VCaP (cell line): Measurements from ENCODE around the gene ZFYVE26.
"Not testable (repeated sequence)": the region's sequence is repeated elsewhere in the genome, so short reads cannot be mapped to it uniquely, and the experiment has no call there.

Source experiments
- H3K27ac ChIP-seq: fragments of 450-650 bp; 2 replicates; pipeline ENCODE4 v1.5.1; 2017
- TF ChIP-seq, protein P1 (sequence below): fragments of 450-650 bp; conservative IDR thresholded peaks from 2 replicates; pipeline ENCODE4 v1.5.1; 2017; ENCODE audit warnings: mild to moderate bottlenecking, moderate library complexity

ZFYVE26 gene

DNA sequence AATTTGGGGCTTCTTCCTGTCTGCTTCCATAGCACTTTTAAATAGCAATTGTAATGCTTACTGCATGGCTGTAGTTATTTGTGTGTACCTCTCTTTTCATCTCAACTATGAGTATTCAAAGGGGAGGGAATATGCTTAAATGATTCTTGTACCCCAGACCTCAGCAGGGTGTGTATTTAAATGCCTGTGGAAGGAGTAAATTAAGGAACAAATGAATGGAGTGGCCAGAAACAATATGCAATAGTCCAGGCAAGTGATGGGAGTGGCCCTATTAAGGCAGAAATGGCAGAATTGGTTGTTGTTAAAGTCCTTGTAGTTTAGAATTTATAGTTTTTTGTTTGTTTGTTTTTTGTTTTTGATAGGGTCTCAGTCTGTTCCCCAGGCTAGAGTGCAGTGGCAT lies 4.7 kb upstream of the ZFYVE26 start:
- TF ChIP-seq, protein P1, sequence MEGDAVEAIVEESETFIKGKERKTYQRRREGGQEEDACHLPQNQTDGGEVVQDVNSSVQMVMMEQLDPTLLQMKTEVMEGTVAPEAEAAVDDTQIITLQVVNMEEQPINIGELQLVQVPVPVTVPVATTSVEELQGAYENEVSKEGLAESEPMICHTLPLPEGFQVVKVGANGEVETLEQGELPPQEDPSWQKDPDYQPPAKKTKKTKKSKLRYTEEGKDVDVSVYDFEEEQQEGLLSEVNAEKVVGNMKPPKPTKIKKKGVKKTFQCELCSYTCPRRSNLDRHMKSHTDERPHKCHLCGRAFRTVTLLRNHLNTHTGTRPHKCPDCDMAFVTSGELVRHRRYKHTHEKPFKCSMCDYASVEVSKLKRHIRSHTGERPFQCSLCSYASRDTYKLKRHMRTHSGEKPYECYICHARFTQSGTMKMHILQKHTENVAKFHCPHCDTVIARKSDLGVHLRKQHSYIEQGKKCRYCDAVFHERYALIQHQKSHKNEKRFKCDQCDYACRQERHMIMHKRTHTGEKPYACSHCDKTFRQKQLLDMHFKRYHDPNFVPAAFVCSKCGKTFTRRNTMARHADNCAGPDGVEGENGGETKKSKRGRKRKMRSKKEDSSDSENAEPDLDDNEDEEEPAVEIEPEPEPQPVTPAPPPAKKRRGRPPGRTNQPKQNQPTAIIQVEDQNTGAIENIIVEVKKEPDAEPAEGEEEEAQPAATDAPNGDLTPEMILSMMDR, result no peak
- peak overlapping the region; percentile 71 for H3K27ac ChIP-seq

DNA sequence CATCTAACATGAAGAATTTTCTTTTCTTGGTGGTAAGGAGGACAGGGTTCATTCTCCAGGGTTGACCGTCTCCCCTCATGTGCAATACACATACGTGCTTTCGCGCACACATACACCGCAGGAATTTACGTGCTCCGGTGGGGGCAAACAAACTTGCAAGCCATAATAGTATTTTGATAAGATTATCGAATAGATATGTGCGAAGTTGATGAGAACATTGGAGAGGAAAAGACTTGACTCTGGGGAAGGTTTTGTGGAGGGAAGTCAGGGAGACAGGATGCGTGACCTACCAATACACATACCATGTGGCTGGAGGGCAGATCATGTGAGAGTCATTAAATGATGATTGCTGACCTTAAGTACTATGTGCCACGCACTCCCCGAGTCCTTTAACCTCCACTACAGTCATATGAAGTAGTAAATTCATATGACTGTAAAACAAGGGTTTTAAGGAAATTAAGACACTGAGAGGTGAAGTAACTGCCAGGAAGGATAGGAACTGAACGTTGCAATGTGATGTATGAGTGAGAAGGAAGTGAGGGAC lies 4.1 kb upstream of the ZFYVE26 start:
- TF ChIP-seq, protein P1, result no peak
- peak overlapping the region; percentile 71 for H3K27ac ChIP-seq

DNA sequence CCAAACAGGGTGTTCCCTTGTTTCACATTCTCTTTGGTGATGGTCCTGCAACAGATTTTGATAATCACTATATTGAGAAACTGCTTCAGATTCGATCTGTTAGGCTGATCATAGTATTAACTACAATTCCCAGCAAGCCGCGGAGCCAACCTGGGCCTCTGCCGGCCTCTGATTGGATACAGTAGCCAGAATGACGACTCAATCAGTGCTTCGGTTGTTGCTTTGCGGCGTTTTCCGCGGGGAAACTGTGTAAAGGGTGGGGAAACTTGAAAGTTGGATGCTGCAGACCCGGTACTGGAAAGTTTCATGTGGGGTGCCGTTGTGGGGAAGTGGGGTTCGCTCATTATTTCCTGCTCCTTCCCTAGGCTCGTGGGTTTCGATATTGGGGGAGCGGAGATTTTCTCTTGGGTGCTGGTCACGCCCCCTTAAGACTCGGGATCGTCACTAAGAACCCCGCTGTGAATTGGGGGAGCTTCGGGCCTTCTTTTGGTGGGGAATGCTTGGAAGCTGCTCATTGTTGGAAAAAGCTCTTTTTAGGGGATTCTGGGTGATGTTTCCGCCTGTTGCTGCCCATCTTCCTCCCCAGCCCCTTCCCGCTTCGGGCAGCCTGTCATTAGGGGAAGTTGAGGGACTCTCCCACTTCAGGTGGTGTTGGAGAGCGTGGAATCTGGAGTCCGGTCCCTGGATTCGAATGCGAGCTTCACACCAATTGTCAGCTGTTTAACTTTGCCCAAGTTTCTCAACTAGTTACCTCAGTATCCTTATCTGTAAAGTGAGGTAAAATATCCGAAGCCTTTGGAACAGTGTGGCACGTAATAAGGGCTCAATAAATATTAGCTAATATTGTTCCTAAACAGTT lies 3.4 kb upstream of the ZFYVE26 start, which contains the start of gene RAD51B:
TSS of gene RAD51B (plus strand) at position 217 of the 859 bp plus-strand sequence.
- H3K27ac ChIP-seq, result peak within 1 kb of the TSS; percentile 71
- TF ChIP-seq, protein P1, result no peak

DNA sequence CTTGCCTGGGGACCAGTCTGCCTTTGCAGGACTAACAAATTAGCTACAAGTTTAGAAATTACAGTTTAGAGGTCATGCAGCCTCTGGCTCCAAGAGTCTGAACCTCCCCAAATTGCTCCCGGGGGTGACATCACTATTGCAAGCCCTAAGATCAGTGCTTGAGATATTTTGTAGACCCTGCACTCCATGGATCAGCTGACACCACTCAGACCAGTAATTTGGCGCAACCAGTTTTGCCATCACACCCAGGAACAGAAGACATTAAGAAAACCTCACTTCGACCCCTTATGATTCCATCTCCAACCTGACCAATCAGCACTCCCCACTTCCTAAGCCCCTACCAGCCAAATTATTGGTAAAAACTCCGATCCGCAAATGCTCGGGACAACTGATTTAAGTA lies 2.1 kb upstream of the ZFYVE26 start:
- H3K27ac ChIP-seq, result not testable (repeated sequence)

DNA sequence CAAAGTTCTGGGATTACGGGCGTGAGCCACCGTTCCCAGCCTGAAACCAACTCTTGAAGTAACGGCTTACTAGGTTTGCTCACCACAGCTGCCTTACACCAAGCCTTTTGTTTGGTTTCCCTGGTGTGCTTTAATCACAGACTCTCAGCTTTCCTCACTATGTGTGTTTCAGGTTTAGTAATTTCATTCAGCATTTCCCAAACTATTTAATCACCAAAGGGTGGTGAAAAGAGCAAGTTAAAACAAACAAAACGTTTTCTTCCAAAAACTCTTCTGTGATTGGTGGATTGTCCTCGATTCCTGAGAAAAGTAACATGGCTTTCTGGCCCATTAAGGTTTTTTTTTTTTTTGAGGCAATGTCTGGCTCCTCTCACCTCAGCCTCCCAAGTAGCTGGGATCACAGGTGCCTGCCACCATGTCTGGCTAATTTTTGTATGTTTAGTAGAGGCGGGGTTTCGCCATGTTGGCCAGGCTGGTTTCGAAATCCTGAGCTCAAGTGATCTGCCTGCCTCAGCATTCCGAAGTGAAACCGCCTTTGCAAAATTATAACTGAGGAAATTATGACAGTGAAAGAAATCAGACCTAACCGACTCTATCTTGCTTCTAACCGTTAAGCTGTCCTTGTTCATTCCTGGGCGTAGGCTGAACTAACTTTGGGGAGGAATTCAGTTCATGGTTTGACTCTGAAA lies 1.5 kb upstream of the ZFYVE26 start:
- TF ChIP-seq, protein P1, result no peak
- peak overlapping the region; percentile 81 for H3K27ac ChIP-seq

DNA sequence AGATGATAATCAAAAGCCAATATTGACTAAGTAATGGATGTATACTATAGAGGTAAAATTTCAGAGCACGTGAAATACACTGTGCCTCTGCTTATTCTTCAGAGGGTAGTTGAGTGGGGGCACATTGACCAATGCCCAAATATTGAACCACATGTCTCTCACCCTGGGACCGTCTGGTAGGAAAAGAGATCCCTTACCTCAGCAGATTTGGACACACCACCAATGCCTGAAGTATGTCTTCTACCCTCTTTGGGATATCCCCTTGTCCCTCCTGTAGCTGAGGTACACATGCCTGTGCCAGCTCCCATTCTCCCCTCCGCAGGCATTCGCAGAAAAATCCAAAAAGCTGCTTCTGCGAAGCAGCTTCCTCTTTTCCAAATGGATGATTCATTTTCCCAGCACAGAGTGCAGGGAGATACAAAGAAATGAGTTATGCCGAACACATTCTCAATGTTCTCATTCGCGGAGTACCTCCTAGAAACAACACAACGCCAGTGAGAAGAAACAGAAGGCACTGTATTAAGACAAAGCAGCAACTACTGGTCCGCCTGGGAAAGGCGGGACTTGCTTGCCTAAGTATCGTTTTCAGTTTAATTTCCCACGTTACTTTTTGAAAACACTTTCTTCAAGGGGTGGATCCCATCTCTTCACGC lies 691 bp downstream of the ZFYVE26 start:
- H3K27ac ChIP-seq, result peak overlapping the region; percentile 81
- TF ChIP-seq, protein P1, result no peak

DNA sequence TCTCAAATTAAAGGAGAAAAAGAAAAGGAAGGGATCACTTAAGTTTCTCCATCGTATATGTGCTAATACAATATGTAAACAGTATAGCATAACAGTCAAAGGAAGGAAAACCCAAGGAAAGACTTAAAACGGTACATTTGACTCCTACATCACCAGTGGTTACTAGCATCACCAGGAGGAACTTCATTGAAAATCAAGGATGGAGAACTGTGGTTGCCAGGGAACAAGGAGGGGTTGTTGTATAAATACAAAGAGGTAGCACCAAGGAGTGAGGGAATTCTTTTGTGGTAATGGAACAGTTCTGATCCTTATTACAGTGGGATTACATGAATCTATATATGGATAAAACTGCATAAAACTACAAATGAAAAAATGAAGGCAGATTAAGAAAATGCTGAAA lies 1.6 kb downstream of the ZFYVE26 start:
- TF ChIP-seq, protein P1, result no peak
- no peak overlapping the region for H3K27ac ChIP-seq
